GM10266 (cell line): ENCODE data around the gene MUC22.
"Not testable (repeated sequence)": the region's sequence is repeated elsewhere in the genome, so short reads cannot be mapped to it uniquely, and the experiment has no call there.

Source experiments
- DNase-seq: peaks from one replicate; pipeline ENCODE4 v3.0.0; 2012; ENCODE audit errors: extremely low spot score
- CTCF ChIP-seq: IDR thresholded peaks from 2 replicates; pipeline ENCODE4 v1.5.1; 2012; ENCODE audit warnings: mild to moderate bottlenecking, low read depth; ENCODE audit not compliant: control insufficient read depth, insufficient read depth; ENCODE audit errors: missing control alignments

The MUC22 gene

GRCh38 chr6:30985490-30985889, 24.8 kb upstream of the MUC22 start:
- no peak for TF ChIP-seq CTCF
- no peak for DNase-seq

- no peak for TF ChIP-seq CTCF
- DNase-seq: no peak
Observed at GRCh38 chr6:30987304-30987703, 23.0 kb upstream of the MUC22 start.

- no peak for DNase-seq
- no peak for TF ChIP-seq CTCF
Observed at GRCh38 chr6:30988209-30988825, 22.0 kb upstream of the MUC22 start.

GRCh38 chr6:30990422-30991086, 19.7 kb upstream of the MUC22 start:
- DNase-seq: no peak
- no peak for TF ChIP-seq CTCF

- DNase-seq: no peak
- no peak for TF ChIP-seq CTCF
Observed at GRCh38 chr6:30991891-30992290, 18.4 kb upstream of the MUC22 start.

- TF ChIP-seq CTCF: no peak
Observed at GRCh38 chr6:30997301-30997700, 13.0 kb upstream of the MUC22 start.

GRCh38 chr6:30998785-30999184, 11.5 kb upstream of the MUC22 start:
- no peak for TF ChIP-seq CTCF
- DNase-seq: peak; percentile 12

More at GRCh38 chr6:30997301-30997700, 13.0 kb upstream of the MUC22 start:
- no peak for DNase-seq

GRCh38 chr6:31000067-31000860, 10.0 kb upstream of the MUC22 start:
- DNase-seq: not testable (repeated sequence)
